HEK293 (cell line): Measurements from ENCODE around the gene PLEKHG5.

Source experiments
- CTCF ChIA-PET: fragments of 350-600 bp; formaldehyde crosslinking; extraction: SDS; loops from one replicate; lab custom pipeline; 2021; ENCODE audit warnings: antibody characterized with exemption; lab: Yijun Ruan, JAX
- POLR2A ChIA-PET: fragments of 300-600 bp; formaldehyde crosslinking; extraction: SDS; loops from one replicate; lab custom pipeline; 2020; ENCODE audit warnings: antibody characterized with exemption, inconsistent platforms; lab: Yijun Ruan, JAX
- H3K27ac ChIP-seq: fragments of 200-500 bp; sonication (Bioruptor generic); 2 replicates; pipeline ENCODE4 v1.5.1; 2014; ENCODE audit warnings: low read depth, low read length, control low read depth, inconsistent platforms; ENCODE audit errors: extremely low read depth
- H3K36me3 ChIP-seq, 2 experiments: fragments of 200-500 bp in 1 of 2; sonication (Bioruptor generic) in 1 of 2; 1 replicate in 1 of 2; 2 replicates in 1 of 2; pipeline ENCODE4 v1.5.1; 2014 to 2017; ENCODE audit warnings: inconsistent platforms in 2 of 2, low read length in 2 of 2; ENCODE audit not compliant: control insufficient read depth in 2 of 2, insufficient read depth in 1 of 2
- H3K4me1 ChIP-seq: fragments of 200-500 bp; sonication (Bioruptor generic); 2 replicates; pipeline ENCODE4 v1.5.1; 2014; ENCODE audit warnings: mild to moderate bottlenecking, low read length, inconsistent platforms; ENCODE audit not compliant: control insufficient read depth, insufficient read depth
- H3K4me3 ChIP-seq: 2 replicates; pipeline ENCODE4 v1.5.1; 2011; ENCODE audit warnings: low read depth, mild to moderate bottlenecking, control low read depth, low read length, moderate library complexity
- H3K9me3 ChIP-seq: fragments of 200-500 bp; sonication (Bioruptor generic); 2 replicates; pipeline ENCODE4 v1.5.1; 2014; ENCODE audit warnings: low read depth, low read length, inconsistent platforms; ENCODE audit not compliant: control insufficient read depth, insufficient read depth
- BCL11A ChIP-seq: fragments of 450-650 bp; formaldehyde crosslinking; IDR thresholded peaks from 2 replicates; pipeline ENCODE4 v1.5.1; 2016; ENCODE audit warnings: low read depth, missing biosample characterization, missing genetic modification characterization
- EGR2 ChIP-seq: fragments of 450-650 bp; formaldehyde crosslinking; IDR thresholded peaks from 2 replicates; pipeline ENCODE4 v1.5.1; 2016; ENCODE audit warnings: low read depth, missing biosample characterization, missing genetic modification characterization
- GLIS1 ChIP-seq: fragments of 450-650 bp; formaldehyde crosslinking; IDR thresholded peaks from 2 replicates; pipeline ENCODE4 v1.5.1; 2016; ENCODE audit warnings: missing biosample characterization, missing genetic modification characterization
- GLIS2 ChIP-seq: fragments of 450-650 bp; formaldehyde crosslinking; IDR thresholded peaks from 2 replicates; pipeline ENCODE4 v1.5.1; 2016; ENCODE audit warnings: missing biosample characterization, missing genetic modification characterization
- HOXD13 ChIP-seq: sonication (generic); formaldehyde crosslinking; IDR thresholded peaks from 2 replicates; pipeline ENCODE4 v1.8.0; 2022; ENCODE audit warnings: missing genetic modification reagents, borderline replicate concordance
- KLF9 ChIP-seq: fragments of 450-650 bp; formaldehyde crosslinking; IDR thresholded peaks from 2 replicates; pipeline ENCODE4 v1.5.1; 2016; ENCODE audit warnings: missing biosample characterization, missing genetic modification characterization, low read depth
- ZBTB17 ChIP-seq: fragments of 450-650 bp; formaldehyde crosslinking; IDR thresholded peaks from 2 replicates; pipeline ENCODE4 v1.5.1; 2016; ENCODE audit warnings: missing biosample characterization, missing genetic modification characterization
- ZFP69B ChIP-seq: fragments of 450-650 bp; formaldehyde crosslinking; IDR thresholded peaks from 2 replicates; pipeline ENCODE4 v1.5.1; 2016; ENCODE audit warnings: missing biosample characterization, missing genetic modification characterization
- ZIC2 ChIP-seq: fragments of 450-650 bp; formaldehyde crosslinking; IDR thresholded peaks from 2 replicates; pipeline ENCODE4 v1.5.1; 2016; ENCODE audit warnings: missing biosample characterization, missing genetic modification characterization
- ZNF26 ChIP-seq: fragments of 450-650 bp; formaldehyde crosslinking; IDR thresholded peaks from 2 replicates; pipeline ENCODE4 v1.5.1; 2016; ENCODE audit warnings: missing biosample characterization, missing genetic modification characterization
- ZNF398 ChIP-seq: fragments of 450-650 bp; formaldehyde crosslinking; IDR thresholded peaks from 2 replicates; pipeline ENCODE4 v1.5.1; 2017; ENCODE audit warnings: missing biosample characterization, missing genetic modification characterization
- ZNF416 ChIP-seq: fragments of 450-650 bp; formaldehyde crosslinking; IDR thresholded peaks from 2 replicates; pipeline ENCODE4 v1.5.1; 2016; ENCODE audit warnings: missing biosample characterization, missing genetic modification characterization
- ZNF433 ChIP-seq: fragments of 450-650 bp; formaldehyde crosslinking; IDR thresholded peaks from 2 replicates; pipeline ENCODE4 v1.5.1; 2016; ENCODE audit warnings: missing biosample characterization, missing genetic modification characterization, low read depth
- ZNF48 ChIP-seq: fragments of 450-650 bp; formaldehyde crosslinking; IDR thresholded peaks from 2 replicates; pipeline ENCODE4 v1.5.1; 2016; ENCODE audit warnings: missing biosample characterization, missing genetic modification characterization
- ZNF561 ChIP-seq: fragments of 450-650 bp; IDR thresholded peaks from 2 replicates; pipeline ENCODE4 v1.5.1; 2018; ENCODE audit warnings: missing biosample characterization, missing genetic modification characterization, borderline replicate concordance
- ZNF580 ChIP-seq: fragments of 450-650 bp; formaldehyde crosslinking; IDR thresholded peaks from 2 replicates; pipeline ENCODE4 v1.5.1; 2016; ENCODE audit warnings: missing biosample characterization, missing genetic modification characterization
- ZNF664 ChIP-seq: fragments of 450-650 bp; formaldehyde crosslinking; IDR thresholded peaks from 2 replicates; pipeline ENCODE4 v1.5.1; 2016; ENCODE audit warnings: missing biosample characterization, missing genetic modification characterization

PLEKHG5 gene

GRCh38 chr1:6512908-6513280 is 21.4 kb upstream of the PLEKHG5 start:
- H3K9me3 ChIP-seq, result no peaks in the 10 kb centered on the region
- CTCF ChIA-PET, result interaction anchor here (0.6 to 3.5 kb wide), 2 partner anchors 11 to 81 kb away, joined by 3 to 27 read pairs; no protein-coding TSS in a partner anchor
- no peak overlapping the region for H3K4me3 ChIP-seq
- TF ChIP-seq HOXD13 (CRISPR knock-in tag) (no peak), ZNF416 (tag by site-specific recombination) (no peak), KLF9 (tag by site-specific recombination) (no peak), ZNF433 (tag by site-specific recombination) (no peak), ZBTB17 (tag by site-specific recombination) (0 out of 2 replicates have a peak, but pooled peaks have one; percentile 19)
- H3K27ac ChIP-seq, result no peak overlapping the region
- H3K36me3 ChIP-seq, result no peaks in the 10 kb centered on the region
- H3K4me1 ChIP-seq, result no peaks in the 10 kb centered on the region
- POLR2A ChIA-PET, result interaction anchor here (0.6 to 0.7 kb wide), 3 partner anchors 23 to 320 kb away, joined by 3 to 5 read pairs (median 4); no protein-coding TSS in a partner anchor

- H3K4me3 ChIP-seq, result no peak overlapping the region
- TF ChIP-seq GLIS2 (tag by site-specific recombination), result peak; percentile 11; the same call in 1 of the 2 replicates
- TF ChIP-seq EGR2 (tag by site-specific recombination), result peak; percentile 18; the same call in 1 of the 2 replicates
- no peak for TF ChIP-seq ZNF48 (tag by site-specific recombination)
- TF ChIP-seq, all 188 proteins: peak for 2
- Histone ChIP-seq H3K4me1 (no peaks in the 10 kb centered on the region), H3K36me3 (no peaks in the 10 kb centered on the region), H3K27ac (no peak overlapping the region), H3K9me3 (no peaks in the 10 kb centered on the region)
- CTCF ChIA-PET, result interaction anchor here (3.5 kb wide), 1 partner anchor 12 kb away, joined by 27 read pairs; no protein-coding TSS in a partner anchor
- POLR2A ChIA-PET, result interaction anchor here (0.6 kb wide), 1 partner anchor 28 kb away, joined by 4 read pairs; no protein-coding TSS in a partner anchor
Observed at GRCh38 chr1:6512245-6512907, 20.9 kb upstream of the PLEKHG5 start.

- Histone ChIP-seq H3K27ac (no peak overlapping the region), H3K4me3 (no peak overlapping the region), H3K36me3 (no peaks in the 10 kb centered on the region), H3K4me1 (no peaks in the 10 kb centered on the region), H3K9me3 (no peaks in the 10 kb centered on the region)
- CTCF ChIA-PET, result interaction anchor here (3.5 kb wide), 1 partner anchor 12 kb away, joined by 27 read pairs; no protein-coding TSS in a partner anchor
- POLR2A ChIA-PET, result no interaction called here
- TF ChIP-seq ZFP69B, result no peak
- no peak for TF ChIP-seq ZNF580 (tag by site-specific recombination)
- no peak for TF ChIP-seq BCL11A (tag by site-specific recombination)
- peak; percentile 89 for TF ChIP-seq GLIS1 (tag by site-specific recombination)
- peak; percentile 50; the same call in 1 of the 2 replicates for TF ChIP-seq GLIS2 (tag by site-specific recombination)
- TF ChIP-seq ZNF561 (tag by site-specific recombination), result no peak
- TF ChIP-seq ZNF398, result 0 out of 2 replicates have a peak, but pooled peaks have one; percentile 23
- TF ChIP-seq ZNF26 (tag by site-specific recombination), result no peak
- no peak for TF ChIP-seq ZNF664 (tag by site-specific recombination)
- peak; percentile 60 for TF ChIP-seq ZIC2 (tag by site-specific recombination)
Observed at GRCh38 chr1:6511561-6512244, 20.2 kb upstream of the PLEKHG5 start.
